ENCODE results near the gene RPL19.

RPL19 gene

DNA sequence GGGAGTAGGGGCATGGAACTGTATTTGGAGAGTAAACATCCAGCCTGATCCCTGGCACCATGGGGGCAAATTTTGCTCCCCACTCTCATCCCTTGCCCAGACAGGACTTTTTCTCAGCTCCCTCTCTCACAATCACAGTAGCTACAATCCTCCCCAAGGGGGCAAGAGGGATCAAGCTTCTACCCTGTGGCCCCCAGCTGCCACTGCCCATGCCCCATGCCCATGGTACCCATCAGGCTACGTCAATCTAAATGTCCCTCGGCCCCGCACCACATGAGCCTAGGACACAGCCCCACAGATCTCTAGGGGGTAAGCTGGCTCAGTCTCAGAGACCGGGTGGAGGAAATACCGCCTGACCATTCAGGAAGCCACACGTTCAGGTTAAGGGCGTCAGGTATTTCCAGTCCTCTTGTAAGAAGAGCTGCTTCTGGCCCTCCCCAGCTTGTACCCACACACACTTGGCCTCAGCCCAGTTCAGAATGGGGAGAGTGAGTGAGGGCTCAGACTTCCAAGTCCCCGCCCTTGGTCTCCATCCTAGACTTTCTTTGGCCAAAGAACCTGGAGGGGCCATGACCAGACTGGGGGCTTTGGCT lies 4.4 kb upstream of the RPL19 start:
- Histone ChIP-seq H3K4me3 (ENCODE audit: low read depth in 1 of 2, low read length in 2 of 2) (peak overlapping the region in 1 of 2 experiments; percentile 88; a peak in 2 of 4 replicates), H4K20me1 (ENCODE audit: insufficient read depth, low read length) (peaks cover 26% of the 10 kb centered on the region), H2AFZ (ENCODE audit: low read depth, low read length) (no peak overlapping the region), H3K9me3 (ENCODE audit: insufficient read depth, low read length, severe bottlenecking) (no peaks in the 10 kb centered on the region), H3K4me1 (ENCODE audit: insufficient read depth, low read length) (peaks cover 55% of the 10 kb centered on the region), H3K9ac (ENCODE audit: low read depth, low read length) (peak overlapping the region; percentile 93), H3K27me3 (ENCODE audit: insufficient read depth, low read length, poor library complexity) (no peaks in the 10 kb centered on the region), H3K36me3 (ENCODE audit: insufficient read depth, low read length) (peaks cover 45% of the 10 kb centered on the region), H3K79me2 (ENCODE audit: insufficient read depth, low read length) (peaks cover 52% of the 10 kb centered on the region), H3K4me2 (ENCODE audit: insufficient read depth, low read length) (peak overlapping the region; percentile 98), H3K27ac (ENCODE audit: low read length) (peak overlapping the region; percentile 99; the same call in 1 of the 2 replicates)
- DNase-seq (no peak), ATAC-seq (ENCODE audit: insufficient read depth, low read depth) (no peak)
- TF ChIP-seq EZH2 (IDR thresholded peaks at IDR 0.05; ENCODE audit: borderline replicate concordance, low read depth, low read length, severe bottlenecking), result no peak

DNA sequence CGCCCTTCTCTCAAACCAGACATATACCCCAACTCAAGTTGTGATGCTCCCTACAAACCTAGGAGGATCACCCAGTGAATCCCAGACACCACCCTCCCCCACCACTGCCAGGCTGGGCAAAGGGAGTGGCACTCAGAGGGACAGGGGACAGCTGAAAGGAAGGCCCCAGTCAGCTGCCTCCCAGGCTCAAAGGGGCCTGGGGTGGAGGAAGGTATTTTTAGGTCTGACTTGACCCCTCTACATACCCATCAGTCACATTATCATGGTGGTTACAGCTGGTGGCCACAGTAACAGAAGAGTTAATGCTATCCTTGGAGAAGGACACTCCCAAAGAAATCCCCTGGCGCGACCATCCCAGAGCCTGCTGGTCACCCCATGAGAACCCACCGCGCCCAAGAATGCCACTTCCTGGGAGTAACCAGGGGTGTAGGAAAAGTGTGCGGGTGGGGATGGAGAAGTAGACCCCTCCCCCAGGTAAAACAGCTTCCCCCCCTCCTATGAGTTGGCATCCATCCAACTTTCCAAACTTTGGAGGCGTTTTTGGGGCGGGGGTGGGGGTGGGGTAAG lies 3.8 kb upstream of the RPL19 start:
- no peaks in the 10 kb centered on the region for H3K27me3 ChIP-seq (ENCODE audit: insufficient read depth, low read length, poor library complexity)
- peak overlapping the region in 1 of 2 experiments; percentile 88; a peak in 2 of 4 replicates for H3K4me3 ChIP-seq (ENCODE audit: low read depth in 1 of 2, low read length in 2 of 2)
- H2AFZ ChIP-seq (ENCODE audit: low read depth, low read length), result no peak overlapping the region
- peak overlapping the region; percentile 93 for H3K9ac ChIP-seq (ENCODE audit: low read depth, low read length)
- peaks cover 47% of the 10 kb centered on the region for H3K36me3 ChIP-seq (ENCODE audit: insufficient read depth, low read length)
- TF ChIP-seq EZH2 (IDR thresholded peaks at IDR 0.05; ENCODE audit: borderline replicate concordance, low read depth, low read length, severe bottlenecking) (no peak), CTCF (IDR thresholded peaks at IDR 0.05; ENCODE audit: borderline replicate concordance, extremely low read depth, low read length, poor library complexity, severe bottlenecking) (no peak)
- H4K20me1 ChIP-seq (ENCODE audit: insufficient read depth, low read length), result peaks cover 32% of the 10 kb centered on the region
- peak overlapping the region; percentile 99 for H3K27ac ChIP-seq (ENCODE audit: low read length)
- H3K9me3 ChIP-seq (ENCODE audit: insufficient read depth, low read length, severe bottlenecking), result no peaks in the 10 kb centered on the region
- peak overlapping the region; percentile 98 for H3K4me2 ChIP-seq (ENCODE audit: insufficient read depth, low read length)
- peaks cover 58% of the 10 kb centered on the region for H3K79me2 ChIP-seq (ENCODE audit: insufficient read depth, low read length)
- peaks cover 61% of the 10 kb centered on the region for H3K4me1 ChIP-seq (ENCODE audit: insufficient read depth, low read length)
- DNase-seq (no peak), ATAC-seq (ENCODE audit: insufficient read depth, low read depth) (no peak)

- Histone ChIP-seq H2AFZ (ENCODE audit: low read depth, low read length) (peak overlapping the region; percentile 83), H4K20me1 (ENCODE audit: insufficient read depth, low read length) (peaks cover 37% of the 10 kb centered on the region), H3K36me3 (ENCODE audit: insufficient read depth, low read length) (peaks cover 47% of the 10 kb centered on the region), H3K4me2 (ENCODE audit: insufficient read depth, low read length) (peak overlapping the region; percentile 98), H3K4me1 (ENCODE audit: insufficient read depth, low read length) (peaks cover 67% of the 10 kb centered on the region), H3K9me3 (ENCODE audit: insufficient read depth, low read length, severe bottlenecking) (no peaks in the 10 kb centered on the region), H3K4me3 (ENCODE audit: low read depth in 1 of 2, low read length in 2 of 2) (peak overlapping the region; percentile 79 to 88), H3K27me3 (ENCODE audit: insufficient read depth, low read length, poor library complexity) (no peaks in the 10 kb centered on the region), H3K27ac (ENCODE audit: low read length) (peak overlapping the region; percentile 99), H3K9ac (ENCODE audit: low read depth, low read length) (peak overlapping the region; percentile 93), H3K79me2 (ENCODE audit: insufficient read depth, low read length) (peaks cover 64% of the 10 kb centered on the region)
- ATAC-seq (ENCODE audit: insufficient read depth, low read depth), result peak; percentile 27
- no peak for TF ChIP-seq CTCF (IDR thresholded peaks at IDR 0.05; ENCODE audit: borderline replicate concordance, extremely low read depth, low read length, poor library complexity, severe bottlenecking)
- TF ChIP-seq EZH2 (IDR thresholded peaks at IDR 0.05; ENCODE audit: borderline replicate concordance, low read depth, low read length, severe bottlenecking), result no peak
- peak; percentile 45 for DNase-seq
These were observed 3.2 kb upstream of the RPL19 start for GRCh38 chr17:39196808-39197291.
